ENCODE data around the gene SLC10A1. TPM values are rescaled to one million over a fixed set of nuclear protein-coding genes. Genes with fewer than 3 reads are reported as not detected.
"Not testable (repeated sequence)": the region's sequence is repeated elsewhere in the genome, so short reads cannot be mapped to it uniquely, and the experiment has no call there.

The SLC10A1 gene
- total RNA-seq, 4 donors from 2014 or later: not detected

DNA sequence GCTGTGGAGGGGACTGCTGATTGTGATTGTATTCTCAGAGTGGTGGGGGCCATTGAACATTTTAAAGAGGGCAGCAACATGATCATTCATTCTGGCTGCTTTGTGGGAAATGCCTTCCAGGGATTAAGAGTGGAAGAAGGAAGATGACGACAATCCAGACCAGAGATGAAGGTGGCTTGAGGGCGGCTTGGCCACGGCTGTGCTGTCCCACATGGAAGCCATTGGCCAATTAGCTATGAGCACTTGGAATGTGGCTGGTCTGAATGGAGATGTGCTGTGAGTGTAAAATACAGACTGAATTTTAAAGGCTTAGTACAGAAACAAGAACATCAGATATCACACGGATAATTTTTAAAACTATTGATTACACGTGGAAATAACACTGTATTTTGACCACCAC is 19.2 kb upstream of the SLC10A1 start:
- no peak overlapping the region for H3K27ac ChIP-seq
- H3K9me3 ChIP-seq: no peaks in the 10 kb centered on the region
- intact Hi-C loops (cut with DNase I; ENCODE audit: low total_unique reads): loop anchor here (5.0 kb wide), 1 partner anchor 211 kb away; no protein-coding TSS in a partner anchor
- H3K4me3 ChIP-seq: no peak overlapping the region
- TF ChIP-seq POLR2A (IDR thresholded peaks at IDR 0.05): no peak
- no peak for TF ChIP-seq CTCF (IDR thresholded peaks at IDR 0.05)
- H3K27me3 ChIP-seq: no peaks in the 10 kb centered on the region
- H3K36me3 ChIP-seq: no peaks in the 10 kb centered on the region
- DNase-seq: no peak
- H3K4me1 ChIP-seq: no peaks in the 10 kb centered on the region

DNA sequence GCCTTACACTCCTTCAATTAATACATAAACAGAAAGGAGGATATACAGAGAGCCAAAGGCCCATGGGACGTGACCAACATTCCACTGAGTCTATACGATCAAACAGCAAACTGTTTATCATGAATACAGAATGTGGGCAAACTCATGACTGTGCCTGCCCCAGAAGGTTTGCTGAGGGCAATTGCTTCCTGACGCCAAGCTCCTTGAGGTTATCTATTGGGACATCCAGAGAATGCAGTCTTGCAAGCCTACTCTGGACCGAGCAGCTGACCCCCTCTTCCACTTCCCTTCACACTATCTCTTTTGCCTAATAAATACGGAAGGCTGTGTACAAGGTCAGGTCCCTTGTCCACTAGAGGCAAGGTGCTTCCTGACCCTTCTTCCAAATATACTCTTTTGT is 18.5 kb upstream of the SLC10A1 start:
- TF ChIP-seq POLR2A (IDR thresholded peaks at IDR 0.05) (no peak), CTCF (IDR thresholded peaks at IDR 0.05) (no peak)
- Histone ChIP-seq H3K27ac (no peak overlapping the region), H3K36me3 (no peaks in the 10 kb centered on the region), H3K27me3 (no peaks in the 10 kb centered on the region), H3K9me3 (no peaks in the 10 kb centered on the region), H3K4me3 (no peak overlapping the region), H3K4me1 (no peaks in the 10 kb centered on the region)
- intact Hi-C loops (cut with DNase I; ENCODE audit: low total_unique reads): loop anchor here (5.0 kb wide), 1 partner anchor 212 kb away; no protein-coding TSS in a partner anchor
- no peak for DNase-seq

DNA sequence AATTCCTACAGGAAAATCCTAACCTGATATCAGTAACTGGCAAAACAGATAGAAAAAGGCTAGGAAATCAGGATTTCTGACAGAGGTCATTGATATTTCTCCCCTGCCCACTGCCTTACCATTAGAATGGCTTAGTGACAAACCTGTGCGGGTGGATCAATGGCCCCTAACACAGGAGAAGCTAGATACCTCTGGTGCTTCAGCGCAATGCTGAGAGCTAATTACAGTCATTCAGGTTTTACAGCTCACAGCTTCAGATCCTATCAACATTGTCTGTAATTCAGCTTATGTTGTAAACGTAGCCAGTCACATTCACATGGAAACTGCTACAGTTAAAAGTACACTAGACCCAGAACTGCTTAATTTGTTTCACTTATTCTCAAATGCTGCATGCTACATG is 17.4 kb upstream of the SLC10A1 start:
- DNase-seq: no peak
- intact Hi-C loops (cut with DNase I; ENCODE audit: low total_unique reads): no loop called here
- Histone ChIP-seq H3K27me3 (no peaks in the 10 kb centered on the region), H3K4me3 (no peak overlapping the region), H3K27ac (no peak overlapping the region), H3K4me1 (no peaks in the 10 kb centered on the region), H3K36me3 (no peaks in the 10 kb centered on the region), H3K9me3 (no peaks in the 10 kb centered on the region)
- TF ChIP-seq CTCF (IDR thresholded peaks at IDR 0.05): no peak

GRCh38 chr14:69813346-69813745 is 16.3 kb upstream of the SLC10A1 start:
- H3K27ac ChIP-seq; H3K4me3 ChIP-seq; DNase-seq; H3K9me3 ChIP-seq; H3K36me3 ChIP-seq; intact Hi-C loops (cut with DNase I; ENCODE audit: low total_unique reads); H3K4me1 ChIP-seq; H3K27me3 ChIP-seq: not testable (repeated sequence)

DNA sequence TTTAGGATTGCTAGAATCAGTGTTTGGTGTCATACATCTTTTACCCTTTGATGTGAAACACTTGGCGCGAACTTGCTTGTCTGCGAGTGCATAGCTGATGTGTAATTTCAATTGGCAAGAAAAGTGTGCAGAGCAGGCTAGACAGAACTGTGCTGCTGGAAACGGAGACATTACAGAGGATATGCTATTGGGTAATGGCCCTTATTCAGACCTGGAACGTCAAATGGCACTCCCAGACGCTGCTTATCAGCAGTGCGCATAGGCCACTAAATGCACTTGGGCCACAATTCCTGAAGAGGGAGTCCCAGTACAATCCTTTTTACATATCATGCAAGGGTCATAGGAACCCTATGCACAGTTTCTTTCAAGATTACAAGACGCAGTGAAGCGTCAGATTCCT is 15.7 kb upstream of the SLC10A1 start:
- no peak overlapping the region for H3K4me3 ChIP-seq
- no peak overlapping the region for H3K27ac ChIP-seq
- DNase-seq: no peak
- H3K9me3 ChIP-seq: no peaks in the 10 kb centered on the region
- intact Hi-C loops (cut with DNase I; ENCODE audit: low total_unique reads): no loop called here
- H3K4me1 ChIP-seq: no peaks in the 10 kb centered on the region
- no peaks in the 10 kb centered on the region for H3K36me3 ChIP-seq
- no peaks in the 10 kb centered on the region for H3K27me3 ChIP-seq
- no peak for TF ChIP-seq CTCF (IDR thresholded peaks at IDR 0.05)
- no peak for TF ChIP-seq POLR2A (IDR thresholded peaks at IDR 0.05)

- Histone ChIP-seq H3K27me3 (no peaks in the 10 kb centered on the region), H3K9me3 (no peaks in the 10 kb centered on the region), H3K27ac (no peak overlapping the region), H3K36me3 (no peaks in the 10 kb centered on the region), H3K4me3 (no peak overlapping the region), H3K4me1 (no peaks in the 10 kb centered on the region)
- TF ChIP-seq CTCF (IDR thresholded peaks at IDR 0.05) (no peak), POLR2A (IDR thresholded peaks at IDR 0.05) (no peak)
- intact Hi-C loops (cut with DNase I; ENCODE audit: low total_unique reads): no loop called here
- DNase-seq: no peak
These were observed 14.8 kb upstream of the SLC10A1 start for GRCh38 chr14:69811868-69812252.
